DOHH2 (cell line): ENCODE results near the gene CYP3A5.

Experiments
- CTCF ChIP-seq: fragments of 200-600 bp; sonication (generic); IDR thresholded peaks from one replicate; pipeline ENCODE4 v1.5.1; 2014; ENCODE audit warnings: antibody characterized with exemption, mild to moderate bottlenecking, low read depth, low read length; ENCODE audit not compliant: poor library complexity, severe bottlenecking
- EZH2phosphoT487 ChIP-seq: fragments of 200-600 bp; sonication (generic); IDR thresholded peaks from 2 replicates; pipeline ENCODE4 v1.6.1; 2017; ENCODE audit warnings: borderline replicate concordance, mild to moderate bottlenecking, antibody characterized with exemption, low read length, moderate library complexity, mixed read lengths

GRCh38 chr7:99624484-99624883, 55.3 kb downstream of the CYP3A5 start:
- no peak for TF ChIP-seq CTCF
- TF ChIP-seq EZH2phosphoT487, result no peak
